ENCODE data around the gene JAKMIP1.

DNA sequence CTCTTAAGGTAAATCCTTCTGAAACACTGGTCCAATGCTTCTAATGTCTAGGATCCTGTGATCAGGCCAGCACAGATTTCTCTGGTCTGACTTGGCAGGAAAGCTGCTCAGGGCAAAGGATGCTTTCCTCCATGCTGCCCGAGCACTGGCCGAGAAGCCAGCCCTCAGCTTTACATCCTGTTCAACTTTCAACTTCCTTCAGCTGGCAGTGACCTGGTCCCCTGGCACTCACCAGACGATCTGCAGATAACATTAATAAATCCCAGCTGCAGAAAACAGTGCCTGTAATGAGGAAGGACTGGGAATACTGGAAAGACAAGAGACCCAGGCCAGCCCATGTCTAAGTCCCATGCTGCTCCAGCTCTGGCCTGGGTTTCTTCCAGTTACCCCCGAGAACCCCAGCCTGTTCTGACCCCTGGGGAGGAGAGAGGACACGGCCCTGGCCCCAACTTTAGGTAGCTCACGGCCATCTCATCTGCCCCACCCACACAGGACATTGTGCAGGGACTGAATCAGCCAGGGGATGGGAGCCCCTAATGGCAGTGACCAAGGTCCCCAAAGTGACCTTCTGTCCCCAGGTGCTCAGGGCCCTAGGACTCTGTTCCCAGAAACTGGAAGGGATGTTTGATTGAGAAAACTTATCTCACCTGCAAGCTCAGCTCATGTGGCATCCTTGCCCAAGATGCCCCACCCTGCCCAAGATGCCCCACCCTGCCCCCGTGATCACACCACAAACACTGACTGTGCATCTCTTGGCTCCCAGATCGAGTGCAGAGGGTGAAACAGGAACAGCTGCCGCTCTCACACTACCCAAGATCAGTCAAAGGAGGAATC is 28.0 kb downstream of the JAKMIP1 start:
- TF ChIP-seq YY1 (IDR thresholded peaks at IDR 0.05; ENCODE audit: insufficient read depth, insufficient read length) (no peak), ZNF274 (IDR thresholded peaks at IDR 0.05; ENCODE audit: low read depth, low read length) (no peak), SUZ12 (IDR thresholded peaks at IDR 0.05; ENCODE audit: extremely low read depth, insufficient read depth, insufficient read length) (no peak)

All from NT2/D1 (cell line).